Caco-2 (cell line): ENCODE data around the gene CTAGE4. TPM values are rescaled to one million over a fixed set of nuclear protein-coding genes. Genes with fewer than 3 reads are reported as not detected.

Experiments
- BruUV-seq: library from RNA; stranded (reverse); fragments of 400-500 nt; replicated peaks from 2 replicates; lab custom pipeline; 2021; lab: Mats Ljungman, UMichigan
- CTCF ChIA-PET: fragments of 300-600 bp; sonication (Branson Sonifier 250); formaldehyde crosslinking; loops from one replicate; lab custom pipeline; 2022; ENCODE audit warnings: antibody characterized with exemption; lab: Charles Lee
- POLR2A ChIA-PET: fragments of 300-600 bp; sonication (Branson Sonifier 250); formaldehyde crosslinking; loops from one replicate; lab custom pipeline; 2022; ENCODE audit warnings: antibody characterized with exemption; lab: Charles Lee
- DNase-seq, 2 experiments: peaks; one replicate each; pipeline versions ENCODE4 v3.0.0 to v3.0.0-alpha.2; 2020 to 2022
- H3K27me3 ChIP-seq: replicated peaks from 2 replicates; pipeline ENCODE4 v1.6.0; 2011; ENCODE audit warnings: low read length; ENCODE audit not compliant: control insufficient read depth, insufficient read depth
- H3K36me3 ChIP-seq: 2 replicates; pipeline ENCODE4 v1.5.1; 2011; ENCODE audit warnings: low read length; ENCODE audit not compliant: control insufficient read depth, insufficient read depth
- H3K4me1 ChIP-seq: fragments of 250-450 bp; sonication (Bioruptor Pico); 2 replicates; pipeline ENCODE4 v1.5.1; 2020; ENCODE audit warnings: mild to moderate bottlenecking
- H3K4me3 ChIP-seq: 2 replicates; pipeline ENCODE4 v1.5.1; 2011; ENCODE audit warnings: low read depth, mild to moderate bottlenecking, control low read depth, low read length
- H3K9me3 ChIP-seq: fragments of 250-450 bp; sonication (Bioruptor Pico); 2 replicates; pipeline ENCODE4 v1.5.1; 2020; ENCODE audit warnings: mild to moderate bottlenecking, moderate library complexity
- H3K27ac Mint-ChIP-seq: one replicate; pipeline ENCODE4 v1.8.0; 2022; ENCODE audit warnings: mixed read lengths; ENCODE audit not compliant: unreplicated experiment
- H3K27me3 Mint-ChIP-seq: one replicate; pipeline ENCODE4 v1.8.0; 2022; ENCODE audit warnings: mixed read lengths; ENCODE audit not compliant: insufficient read depth, unreplicated experiment
- H3K36me3 Mint-ChIP-seq: one replicate; pipeline ENCODE4 v1.8.0; 2022; ENCODE audit warnings: mild to moderate bottlenecking, mixed read lengths; ENCODE audit not compliant: insufficient read depth, unreplicated experiment
- H3K4me1 Mint-ChIP-seq: one replicate; pipeline ENCODE4 v1.8.0; 2022; ENCODE audit warnings: low read depth, mixed read lengths; ENCODE audit not compliant: unreplicated experiment
- H3K4me3 Mint-ChIP-seq: one replicate; pipeline ENCODE4 v1.8.0; 2022; ENCODE audit warnings: mild to moderate bottlenecking, moderate library complexity, mixed read lengths; ENCODE audit not compliant: unreplicated experiment
- H3K9me3 Mint-ChIP-seq: one replicate; pipeline ENCODE4 v1.8.0; 2022; ENCODE audit warnings: mixed read lengths; ENCODE audit not compliant: unreplicated experiment
- CTCF ChIP-seq, 2 experiments: fragments of 200-600 bp in 1 of 2; IDR thresholded peaks; 1 replicate in 1 of 2; 2 replicates in 1 of 2; pipeline versions ENCODE4 v1.5.1 to v1.8.0; 2011 to 2022; ENCODE audit warnings: antibody characterized with exemption in 1 of 2, control low read depth in 1 of 2, inconsistent platforms in 1 of 2, low read depth in 1 of 2, low read length in 1 of 2, mild to moderate bottlenecking in 1 of 2, moderate library complexity in 1 of 2; ENCODE audit not compliant: insufficient read depth in 1 of 2, severe bottlenecking in 1 of 2, unreplicated experiment in 1 of 2
- intact Hi-C: fragments of 100-400 bp; cut with micrococcal nuclease; formaldehyde crosslinking; loops from one replicate; pipeline ENCODE4 v1.10.0; 2022; ENCODE audit not compliant: unreplicated experiment
- total RNA-seq: library from RNA; stranded (reverse); gene quantifications from 2 replicates; pipeline ENCODE4 v1.2.3, GENCODE V29; 2022

Gene CTAGE4
- total RNA-seq, 1 experiment from 2014 or later: not detected

GRCh38 chr7:144142187-144142586, 41.1 kb upstream of the CTAGE4 start:
- Mint-ChIP-seq H3K4me3 (no peak overlapping the region), H3K27me3 (no peaks in the 10 kb centered on the region), H3K9me3 (peaks cover 34% of the 10 kb centered on the region), H3K36me3 (no peaks in the 10 kb centered on the region), H3K4me1 (no peaks in the 10 kb centered on the region), H3K27ac (no peak overlapping the region)
- H3K27me3 ChIP-seq: no peaks in the 10 kb centered on the region
- ChIA-PET CTCF (no interaction called here), POLR2A (no interaction called here)
- H3K4me3 ChIP-seq: no peak overlapping the region
- no peaks in the 10 kb centered on the region for H3K36me3 ChIP-seq
- H3K4me1 ChIP-seq: no peaks in the 10 kb centered on the region
- TF ChIP-seq CTCF (IDR thresholded peaks at IDR 0.05; ENCODE audit: insufficient read depth in 1 of 2, low read depth in 1 of 2, low read length in 1 of 2, severe bottlenecking in 1 of 2, unreplicated experiment in 1 of 2): no peak
- no peak for DNase-seq
- H3K9me3 ChIP-seq: peaks cover 6% of the 10 kb centered on the region; the same call in 1 of the 2 replicates
- no TSS peak for BruUV-seq
- intact Hi-C loops: no loop called here

- Mint-ChIP-seq H3K27ac (no peak overlapping the region), H3K4me3 (no peak overlapping the region), H3K27me3 (no peaks in the 10 kb centered on the region), H3K4me1 (no peaks in the 10 kb centered on the region), H3K9me3 (peaks cover 56% of the 10 kb centered on the region), H3K36me3 (no peaks in the 10 kb centered on the region)
- DNase-seq: no peak
- CTCF ChIA-PET: no interaction called here
- Histone ChIP-seq H3K4me3 (no peak overlapping the region), H3K36me3 (no peaks in the 10 kb centered on the region), H3K4me1 (no peaks in the 10 kb centered on the region), H3K9me3 (peaks cover 22% of the 10 kb centered on the region), H3K27me3 (no peaks in the 10 kb centered on the region)
- POLR2A ChIA-PET: no interaction called here
- BruUV-seq: no TSS peak
- intact Hi-C loops: no loop called here
- TF ChIP-seq CTCF (IDR thresholded peaks at IDR 0.05; ENCODE audit: insufficient read depth in 1 of 2, low read depth in 1 of 2, low read length in 1 of 2, severe bottlenecking in 1 of 2, unreplicated experiment in 1 of 2): no peak
Measured at GRCh38 chr7:144144426-144144825, 38.8 kb upstream of the CTAGE4 start.

GRCh38 chr7:144148224-144148827, 34.9 kb upstream of the CTAGE4 start:
- ChIA-PET POLR2A (no interaction called here), CTCF (no interaction called here)
- Mint-ChIP-seq H3K27me3 (peaks cover 4% of the 10 kb centered on the region), H3K4me1 (no peaks in the 10 kb centered on the region), H3K4me3 (no peak overlapping the region), H3K36me3 (no peaks in the 10 kb centered on the region), H3K27ac (no peak overlapping the region), H3K9me3 (peaks cover 51% of the 10 kb centered on the region)
- Histone ChIP-seq H3K4me3 (no peak overlapping the region), H3K4me1 (no peaks in the 10 kb centered on the region), H3K9me3 (peaks cover 34% of the 10 kb centered on the region), H3K36me3 (no peaks in the 10 kb centered on the region), H3K27me3 (no peaks in the 10 kb centered on the region)
- DNase-seq: no peak
- intact Hi-C loops: no loop called here
- no TSS peak for BruUV-seq
- TF ChIP-seq CTCF (IDR thresholded peaks at IDR 0.05; ENCODE audit: insufficient read depth in 1 of 2, low read depth in 1 of 2, low read length in 1 of 2, severe bottlenecking in 1 of 2, unreplicated experiment in 1 of 2): no peak
